ENCODE data around the gene SPHK1. TPM values are rescaled to one million over a fixed set of nuclear protein-coding genes. Genes with fewer than 3 reads are reported as not detected.
"Not testable (repeated sequence)": the region's sequence is repeated elsewhere in the genome, so short reads cannot be mapped to it uniquely, and the experiment has no call there.

Gene SPHK1
- total RNA-seq = 26.8 and 27.6 TPM in 2 replicates

- DNase-seq = peak; percentile 95
- Mint-ChIP-seq H3K36me3 (ENCODE audit: low read depth) (peaks cover 9% of the 10 kb centered on the region), H3K27ac (peak within 1 kb of the TSS; percentile 96), H3K4me3 (peak within 1 kb of the TSS; percentile 92), H3K4me1 (peaks cover 10% of the 10 kb centered on the region), H3K27me3 (no peaks in the 10 kb centered on the region), H3K9me3 (no peaks in the 10 kb centered on the region)
- intact Hi-C loops (cut with micrococcal nuclease) = loop anchor here (5.0 kb wide), 2 partner anchors 82 to 1573 kb away; partner anchors contain the start of gene TNRC6C
These were observed at the start of gene SPHK1 for GRCh38 chr17:76384222-76384986. Gene SPHK1 (plus strand): TSS chr17:76384609. CDS start chr17:76385645, 1,036 bp downstream.

GRCh38 chr17:76335716-76336381 is 48.6 kb upstream of the SPHK1 start:
- Mint-ChIP-seq H3K27me3 (no peaks in the 10 kb centered on the region), H3K4me1 (peaks cover 5% of the 10 kb centered on the region), H3K27ac (no peak overlapping the region), H3K4me3 (no peak overlapping the region), H3K36me3 (ENCODE audit: low read depth) (peaks cover 8% of the 10 kb centered on the region), H3K9me3 (no peaks in the 10 kb centered on the region)
- intact Hi-C loops (cut with micrococcal nuclease) = no loop called here
- DNase-seq = no peak

DNA sequence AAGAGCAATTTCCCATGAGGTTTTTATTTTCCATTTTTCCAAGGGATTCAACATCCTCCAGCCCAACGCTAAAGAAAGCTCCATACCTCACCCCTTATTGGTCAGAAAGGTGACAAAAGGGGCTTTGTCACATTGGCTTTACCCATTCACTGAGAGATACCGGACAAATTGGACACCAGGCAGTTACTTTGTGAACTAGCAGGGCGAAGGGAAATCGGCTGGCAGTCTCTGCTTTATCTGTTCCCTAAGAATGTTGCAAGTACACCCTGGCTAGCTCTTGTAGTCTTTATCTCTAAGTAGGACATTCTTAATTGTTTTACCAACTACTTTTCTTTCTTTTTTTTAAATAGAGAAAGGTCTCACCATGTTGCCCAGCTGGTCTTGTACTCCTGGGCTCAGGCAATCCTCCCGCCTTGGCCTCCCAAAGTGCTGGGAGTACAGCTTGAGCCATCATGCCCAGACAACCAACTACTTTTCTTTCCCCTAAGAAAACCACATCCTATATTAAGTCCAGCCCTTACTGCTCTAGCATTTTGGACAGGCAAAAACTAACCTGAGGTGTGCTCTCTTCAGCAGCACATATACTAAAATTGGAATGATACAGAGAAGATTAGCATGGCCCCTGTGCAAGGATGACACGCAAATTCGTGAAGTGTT is 47.5 kb upstream of the SPHK1 start:
- intact Hi-C loops (cut with micrococcal nuclease) = no loop called here
- no peak overlapping the region for H3K4me3 Mint-ChIP-seq
- no peak for DNase-seq
- H3K27ac Mint-ChIP-seq = no peak overlapping the region
- H3K36me3 Mint-ChIP-seq (ENCODE audit: low read depth) = peaks cover 11% of the 10 kb centered on the region
- no peaks in the 10 kb centered on the region for H3K27me3 Mint-ChIP-seq
- H3K9me3 Mint-ChIP-seq = no peaks in the 10 kb centered on the region
- H3K4me1 Mint-ChIP-seq = peaks cover 5% of the 10 kb centered on the region

DNA sequence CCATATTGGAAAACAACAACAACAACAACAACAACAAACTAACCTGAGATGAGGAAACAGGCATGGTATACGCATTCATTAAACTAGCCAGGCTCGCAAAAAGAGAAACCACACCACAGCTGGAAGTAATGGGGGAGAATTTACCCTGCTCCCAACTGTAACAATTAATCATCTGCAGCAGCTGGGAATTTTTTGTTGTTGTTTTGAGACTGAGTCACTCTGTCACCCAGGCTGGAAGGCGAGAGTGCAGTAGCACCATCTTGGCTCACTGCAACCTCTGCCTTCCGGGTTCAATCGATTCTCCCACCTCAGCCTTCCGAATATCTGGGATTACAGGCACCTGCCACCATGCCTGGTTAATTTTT is 47.0 kb upstream of the SPHK1 start:
- H3K27me3 Mint-ChIP-seq = no peaks in the 10 kb centered on the region
- peaks cover 5% of the 10 kb centered on the region for H3K4me1 Mint-ChIP-seq
- no peak overlapping the region for H3K4me3 Mint-ChIP-seq
- no peaks in the 10 kb centered on the region for H3K9me3 Mint-ChIP-seq
- H3K36me3 Mint-ChIP-seq (ENCODE audit: low read depth) = peaks cover 12% of the 10 kb centered on the region
- no peak for DNase-seq
- intact Hi-C loops (cut with micrococcal nuclease) = no loop called here
- no peak overlapping the region for H3K27ac Mint-ChIP-seq

GRCh38 chr17:76341301-76341700 is 43.1 kb upstream of the SPHK1 start:
- no peak for DNase-seq
- no peak overlapping the region for H3K4me3 Mint-ChIP-seq
- peaks cover 24% of the 10 kb centered on the region for H3K36me3 Mint-ChIP-seq (ENCODE audit: low read depth)
- H3K9me3 Mint-ChIP-seq = no peaks in the 10 kb centered on the region
- intact Hi-C loops (cut with micrococcal nuclease) = no loop called here
- no peaks in the 10 kb centered on the region for H3K27me3 Mint-ChIP-seq
- H3K27ac Mint-ChIP-seq = no peak overlapping the region
- H3K4me1 Mint-ChIP-seq = peaks cover 3% of the 10 kb centered on the region

DNA sequence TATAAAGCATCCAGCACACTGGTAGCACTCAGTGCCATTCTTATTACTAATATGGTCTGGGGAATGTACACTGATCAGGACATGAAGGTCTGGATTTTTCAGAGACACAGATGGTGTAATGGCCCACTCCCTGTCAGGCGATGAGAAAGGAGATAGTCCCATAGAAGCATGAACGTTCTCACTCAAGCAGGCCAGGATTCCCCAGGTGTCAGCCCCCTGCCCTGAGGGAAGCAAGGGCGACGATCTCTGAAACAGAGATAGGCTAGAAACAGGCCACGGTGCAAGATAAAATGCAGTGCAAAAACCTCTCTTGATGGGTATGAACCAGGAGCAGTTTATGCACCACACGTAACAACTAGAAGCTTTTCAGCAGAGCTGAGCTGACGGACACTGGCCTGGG is 41.3 kb upstream of the SPHK1 start:
- H3K27ac Mint-ChIP-seq = no peak overlapping the region
- peaks cover 36% of the 10 kb centered on the region for H3K36me3 Mint-ChIP-seq (ENCODE audit: low read depth)
- intact Hi-C loops (cut with micrococcal nuclease) = no loop called here
- no peaks in the 10 kb centered on the region for H3K4me1 Mint-ChIP-seq
- H3K9me3 Mint-ChIP-seq = no peaks in the 10 kb centered on the region
- DNase-seq = no peak
- no peaks in the 10 kb centered on the region for H3K27me3 Mint-ChIP-seq
- H3K4me3 Mint-ChIP-seq = no peak overlapping the region

DNA sequence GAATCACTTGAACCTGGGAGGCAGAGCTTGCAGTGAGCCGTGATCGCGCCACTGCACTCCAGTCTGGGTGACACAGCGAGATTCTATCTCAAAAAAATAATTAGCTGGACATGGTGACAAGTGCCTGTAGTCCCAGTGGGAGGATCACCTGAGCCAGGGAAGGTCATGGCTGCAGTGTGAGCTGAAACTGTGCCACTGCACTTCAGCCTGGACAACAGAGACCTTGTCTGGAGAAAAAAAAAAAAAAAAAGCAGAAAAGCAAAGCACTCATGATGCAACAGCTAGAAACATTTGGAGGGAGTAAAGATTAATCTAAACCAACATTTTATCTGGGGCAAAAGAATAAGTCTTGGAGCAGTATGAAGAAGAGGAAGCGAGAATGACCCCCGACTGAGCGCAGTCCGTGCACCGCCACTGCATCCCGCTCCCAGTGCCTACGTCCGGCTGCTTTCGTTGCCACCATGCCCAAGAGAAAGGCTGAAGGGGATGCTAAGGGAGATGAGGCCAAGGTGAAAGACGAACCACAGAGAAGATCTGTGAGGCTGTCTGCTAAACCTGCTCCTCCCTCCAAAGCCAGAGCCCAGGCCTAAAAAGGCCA is 38.9 kb upstream of the SPHK1 start:
- peaks cover 2% of the 10 kb centered on the region for H3K4me1 Mint-ChIP-seq
- no peaks in the 10 kb centered on the region for H3K9me3 Mint-ChIP-seq
- intact Hi-C loops (cut with micrococcal nuclease) = no loop called here
- no peaks in the 10 kb centered on the region for H3K27me3 Mint-ChIP-seq
- no peak overlapping the region for H3K27ac Mint-ChIP-seq
- peaks cover 35% of the 10 kb centered on the region for H3K36me3 Mint-ChIP-seq (ENCODE audit: low read depth)
- H3K4me3 Mint-ChIP-seq = no peak overlapping the region
- no peak for DNase-seq

DNA sequence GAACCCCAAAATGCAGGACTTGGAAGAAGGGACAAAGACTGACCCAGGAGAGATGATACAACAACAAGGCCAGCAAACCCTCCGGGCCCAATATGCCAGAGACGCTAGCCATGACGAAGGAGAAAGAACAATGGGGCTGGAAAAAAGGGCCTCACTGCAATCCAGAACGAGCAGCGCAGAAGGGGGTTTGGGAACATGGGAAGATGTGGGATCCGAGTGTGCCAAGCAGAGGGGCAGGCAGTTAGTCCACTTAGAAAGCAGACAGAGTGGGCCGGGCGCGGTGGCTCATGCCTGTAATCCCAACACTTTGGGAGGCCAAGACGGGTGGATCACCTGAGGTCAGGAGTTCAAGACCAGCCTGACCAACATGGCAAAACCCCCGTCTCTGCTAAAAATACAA is 37.5 kb upstream of the SPHK1 start:
- H3K27ac Mint-ChIP-seq; H3K4me1 Mint-ChIP-seq; H3K4me3 Mint-ChIP-seq; H3K27me3 Mint-ChIP-seq; DNase-seq; intact Hi-C loops (cut with micrococcal nuclease); H3K9me3 Mint-ChIP-seq: not testable (repeated sequence)
- peaks cover 29% of the 10 kb centered on the region for H3K36me3 Mint-ChIP-seq (ENCODE audit: low read depth)

- Mint-ChIP-seq H3K4me3 (no peak overlapping the region), H3K36me3 (ENCODE audit: low read depth) (peaks cover 21% of the 10 kb centered on the region), H3K27me3 (no peaks in the 10 kb centered on the region), H3K9me3 (no peaks in the 10 kb centered on the region), H3K27ac (no peak overlapping the region), H3K4me1 (peaks cover 19% of the 10 kb centered on the region)
- no peak for DNase-seq
- intact Hi-C loops (cut with micrococcal nuclease) = loop anchor here (5.0 kb wide), 1 partner anchor 278 kb away; the partner anchor contains the start of genes GALR2 and SRP68
These were observed 33.9 kb upstream of the SPHK1 start for GRCh38 chr17:76350463-76350862.

DNA sequence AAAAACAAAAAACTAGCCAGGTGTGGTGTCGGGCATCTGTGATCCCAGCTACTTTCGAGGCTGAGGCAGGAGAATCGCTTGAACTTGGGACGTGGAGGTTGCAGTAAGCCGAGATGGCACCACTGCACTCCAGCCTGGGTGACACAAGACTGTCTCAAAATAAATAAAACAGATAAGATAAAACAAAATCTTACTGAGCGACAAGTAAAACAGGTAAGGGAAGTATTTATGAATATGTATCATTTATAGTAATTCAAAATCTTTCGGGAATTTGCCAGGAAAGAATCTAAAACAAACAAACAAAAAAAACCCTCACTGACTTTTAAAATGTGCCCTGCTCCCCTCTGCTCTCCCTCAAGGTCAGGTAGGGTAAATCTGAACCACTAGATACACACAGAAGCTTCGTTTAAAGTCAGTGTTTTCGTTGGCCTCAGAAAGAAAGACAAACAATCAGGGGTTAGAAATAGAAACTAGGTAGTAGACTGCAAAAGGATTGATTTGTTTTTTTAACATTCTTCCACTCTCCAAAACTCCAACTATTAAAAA is 32.8 kb upstream of the SPHK1 start:
- no peaks in the 10 kb centered on the region for H3K9me3 Mint-ChIP-seq
- peaks cover 12% of the 10 kb centered on the region for H3K36me3 Mint-ChIP-seq (ENCODE audit: low read depth)
- intact Hi-C loops (cut with micrococcal nuclease) = loop anchor here (5.0 kb wide), 1 partner anchor 279 kb away; the partner anchor contains the start of genes GALR2 and SRP68
- peaks cover 19% of the 10 kb centered on the region for H3K4me1 Mint-ChIP-seq
- H3K27ac Mint-ChIP-seq = no peak overlapping the region
- peak overlapping the region; percentile 53 for H3K4me3 Mint-ChIP-seq
- no peak for DNase-seq
- no peaks in the 10 kb centered on the region for H3K27me3 Mint-ChIP-seq

- H3K27ac Mint-ChIP-seq = peak overlapping the region; percentile 99
- intact Hi-C loops (cut with micrococcal nuclease) = loop anchor here (1.0 to 5.0 kb wide), 2 partner anchors 32 to 281 kb away; partner anchors contain the start of genes GALR2 and SRP68
- peak; percentile 82 for DNase-seq
- peak overlapping the region; percentile 92 for H3K4me3 Mint-ChIP-seq
- H3K4me1 Mint-ChIP-seq = peaks cover 25% of the 10 kb centered on the region
- peaks cover 3% of the 10 kb centered on the region for H3K27me3 Mint-ChIP-seq
- H3K9me3 Mint-ChIP-seq = no peaks in the 10 kb centered on the region
- peaks cover 3% of the 10 kb centered on the region for H3K36me3 Mint-ChIP-seq (ENCODE audit: low read depth)
These were observed 31.3 kb upstream of the SPHK1 start for GRCh38 chr17:76353004-76353598.

- DNase-seq = peak; percentile 95
- peak within 1 kb of the TSS; percentile 99 for H3K27ac Mint-ChIP-seq
- peaks cover 3% of the 10 kb centered on the region for H3K27me3 Mint-ChIP-seq
- H3K36me3 Mint-ChIP-seq (ENCODE audit: low read depth) = peaks cover 3% of the 10 kb centered on the region
- H3K4me3 Mint-ChIP-seq = peak within 1 kb of the TSS; percentile 92
- intact Hi-C loops (cut with micrococcal nuclease) = loop anchor here (1.0 to 5.0 kb wide), 2 partner anchors 32 to 281 kb away; partner anchors contain the start of genes GALR2 and SRP68
- peaks cover 25% of the 10 kb centered on the region for H3K4me1 Mint-ChIP-seq
- no peaks in the 10 kb centered on the region for H3K9me3 Mint-ChIP-seq
These were observed 30.7 kb upstream of the SPHK1 start, which contains the start of gene PRPSAP1 for GRCh38 chr17:76353599-76354316. Gene PRPSAP1 (minus strand): TSS chr17:76353916. CDS start chr17:76353703, 213 bp downstream.

Data from activated CD4-positive, alpha-beta T cell treated with anti-CD3 and anti-CD28 coated beads, Interleukin-2, amount 10 ng/mL, durations not matched to agents 24 days and 14 days (primary cell).